ENCODE data around the gene PDCD11.

The PDCD11 gene

DNA sequence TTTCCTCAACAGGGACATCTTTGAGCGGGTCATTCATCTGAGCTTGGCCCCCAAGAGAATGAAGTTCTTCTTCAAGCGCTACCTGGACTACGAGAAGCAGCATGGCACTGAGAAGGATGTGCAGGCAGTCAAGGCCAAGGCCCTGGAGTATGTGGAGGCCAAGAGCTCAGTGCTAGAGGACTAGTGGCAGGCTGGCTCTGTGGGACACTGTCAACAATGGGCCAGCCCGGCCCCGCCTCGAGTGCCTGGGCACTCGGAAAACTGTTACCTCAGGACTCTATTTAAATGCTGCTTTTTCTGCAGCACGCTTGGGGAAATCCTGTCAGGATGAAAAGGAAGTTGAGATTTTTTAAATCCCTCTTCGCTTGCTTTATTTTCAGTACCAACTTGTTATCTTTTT lies 48.9 kb downstream of the PDCD11 start:
- no peak for DNase-seq (ENCODE audit: low read depth)
- TF ChIP-seq, protein P1, sequence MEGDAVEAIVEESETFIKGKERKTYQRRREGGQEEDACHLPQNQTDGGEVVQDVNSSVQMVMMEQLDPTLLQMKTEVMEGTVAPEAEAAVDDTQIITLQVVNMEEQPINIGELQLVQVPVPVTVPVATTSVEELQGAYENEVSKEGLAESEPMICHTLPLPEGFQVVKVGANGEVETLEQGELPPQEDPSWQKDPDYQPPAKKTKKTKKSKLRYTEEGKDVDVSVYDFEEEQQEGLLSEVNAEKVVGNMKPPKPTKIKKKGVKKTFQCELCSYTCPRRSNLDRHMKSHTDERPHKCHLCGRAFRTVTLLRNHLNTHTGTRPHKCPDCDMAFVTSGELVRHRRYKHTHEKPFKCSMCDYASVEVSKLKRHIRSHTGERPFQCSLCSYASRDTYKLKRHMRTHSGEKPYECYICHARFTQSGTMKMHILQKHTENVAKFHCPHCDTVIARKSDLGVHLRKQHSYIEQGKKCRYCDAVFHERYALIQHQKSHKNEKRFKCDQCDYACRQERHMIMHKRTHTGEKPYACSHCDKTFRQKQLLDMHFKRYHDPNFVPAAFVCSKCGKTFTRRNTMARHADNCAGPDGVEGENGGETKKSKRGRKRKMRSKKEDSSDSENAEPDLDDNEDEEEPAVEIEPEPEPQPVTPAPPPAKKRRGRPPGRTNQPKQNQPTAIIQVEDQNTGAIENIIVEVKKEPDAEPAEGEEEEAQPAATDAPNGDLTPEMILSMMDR (conservative IDR thresholded peaks at IDR 0.05; ENCODE audit: low read depth, low read length), result no peak

DNA sequence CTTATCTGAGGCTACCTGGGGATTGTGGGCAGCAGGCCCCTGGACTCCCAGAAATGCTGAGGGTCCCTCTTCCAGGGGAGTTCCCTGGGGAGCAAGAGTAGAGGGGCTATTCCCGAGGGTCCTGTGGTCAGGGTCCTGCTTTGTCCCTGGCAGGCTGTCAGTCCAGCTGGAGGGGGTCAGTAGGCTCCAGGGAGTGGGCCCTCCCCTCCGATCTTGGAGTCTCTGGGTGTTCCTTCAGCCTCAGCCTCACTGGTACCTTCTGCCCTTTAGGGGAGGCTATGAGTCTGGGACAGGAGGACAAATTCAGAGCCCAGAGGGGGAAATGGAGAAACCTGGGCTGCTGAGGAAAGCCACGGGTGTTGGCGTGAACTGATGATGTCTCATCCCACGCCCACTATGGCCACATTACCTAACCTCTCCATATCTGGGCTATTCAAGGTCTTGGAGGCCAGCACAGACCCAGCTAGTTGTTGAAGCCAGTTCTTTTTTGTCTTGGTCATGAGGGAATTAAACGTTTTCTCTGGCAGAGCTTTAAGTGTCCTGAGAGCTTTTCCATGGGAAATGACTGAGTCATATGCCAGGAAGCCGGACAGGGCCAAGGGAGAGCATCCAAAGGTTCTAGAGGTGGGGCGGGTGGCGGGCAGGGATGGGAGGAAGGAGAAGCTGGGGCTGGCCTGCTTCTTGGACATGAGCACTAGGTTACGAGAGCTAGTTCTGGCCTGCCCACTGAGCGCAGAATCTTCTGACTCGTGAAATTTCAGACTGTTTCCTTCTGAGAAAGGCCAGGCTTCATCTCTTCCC lies 49.5 kb downstream of the PDCD11 start:
- TF ChIP-seq, protein P1 (conservative IDR thresholded peaks at IDR 0.05; ENCODE audit: low read depth, low read length), result no peak
- no peak for DNase-seq (ENCODE audit: low read depth)
- no peak overlapping the region for H3K4me3 ChIP-seq (ENCODE audit: low read length)

More for the DNA sequence above, 48.9 kb downstream of the PDCD11 start:
- no peak overlapping the region for H3K4me3 ChIP-seq (ENCODE audit: low read length)

DNA sequence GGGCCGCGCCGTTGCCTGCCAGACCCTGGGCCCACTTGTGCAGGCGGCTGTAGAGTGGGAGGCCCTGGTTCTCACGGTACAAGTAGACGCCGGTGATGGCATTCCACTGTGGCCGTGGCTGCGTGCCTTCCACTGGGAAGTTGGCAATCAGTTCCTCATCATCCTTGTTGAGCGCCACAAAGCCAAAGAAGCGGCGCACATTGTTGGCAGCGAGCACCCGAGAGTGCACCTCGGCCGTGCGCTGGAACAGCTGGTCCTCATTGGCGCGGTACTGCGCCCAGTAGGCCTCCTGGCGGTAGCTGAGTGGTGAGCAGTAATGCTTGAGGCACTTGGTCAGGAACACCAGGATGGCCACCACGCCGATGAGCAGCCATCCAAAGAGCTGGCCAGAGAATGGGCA lies 50.8 kb downstream of the PDCD11 start:
- no peak overlapping the region for H3K4me3 ChIP-seq (ENCODE audit: low read length)
- DNase-seq (ENCODE audit: low read depth), result no peak
- TF ChIP-seq, protein P1 (conservative IDR thresholded peaks at IDR 0.05; ENCODE audit: low read depth, low read length), result no peak

DNA sequence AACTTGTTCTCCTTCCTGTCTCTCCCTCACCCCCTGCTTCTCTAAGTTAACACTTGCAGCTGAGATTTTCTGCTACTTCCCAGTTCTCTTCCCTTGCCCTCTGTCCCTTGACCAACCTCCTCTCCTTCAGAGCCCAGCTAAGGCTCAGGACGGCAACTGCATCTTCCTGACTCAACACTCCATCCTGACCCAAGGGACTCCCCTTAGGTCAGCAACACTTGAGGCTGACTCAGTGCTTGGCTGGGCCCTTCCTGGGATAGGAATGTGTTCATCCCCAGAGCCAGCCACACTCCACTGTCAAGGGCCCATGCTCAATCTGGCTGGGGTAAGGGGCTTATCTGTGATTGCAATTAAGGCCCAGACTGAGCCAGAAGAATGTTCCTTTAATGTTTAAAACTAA lies 52.3 kb downstream of the PDCD11 start:
- TF ChIP-seq, protein P1 (conservative IDR thresholded peaks at IDR 0.05; ENCODE audit: low read depth, low read length), result no peak
- no peak overlapping the region for H3K4me3 ChIP-seq (ENCODE audit: low read length)
- no peak for DNase-seq (ENCODE audit: low read depth)

DNA sequence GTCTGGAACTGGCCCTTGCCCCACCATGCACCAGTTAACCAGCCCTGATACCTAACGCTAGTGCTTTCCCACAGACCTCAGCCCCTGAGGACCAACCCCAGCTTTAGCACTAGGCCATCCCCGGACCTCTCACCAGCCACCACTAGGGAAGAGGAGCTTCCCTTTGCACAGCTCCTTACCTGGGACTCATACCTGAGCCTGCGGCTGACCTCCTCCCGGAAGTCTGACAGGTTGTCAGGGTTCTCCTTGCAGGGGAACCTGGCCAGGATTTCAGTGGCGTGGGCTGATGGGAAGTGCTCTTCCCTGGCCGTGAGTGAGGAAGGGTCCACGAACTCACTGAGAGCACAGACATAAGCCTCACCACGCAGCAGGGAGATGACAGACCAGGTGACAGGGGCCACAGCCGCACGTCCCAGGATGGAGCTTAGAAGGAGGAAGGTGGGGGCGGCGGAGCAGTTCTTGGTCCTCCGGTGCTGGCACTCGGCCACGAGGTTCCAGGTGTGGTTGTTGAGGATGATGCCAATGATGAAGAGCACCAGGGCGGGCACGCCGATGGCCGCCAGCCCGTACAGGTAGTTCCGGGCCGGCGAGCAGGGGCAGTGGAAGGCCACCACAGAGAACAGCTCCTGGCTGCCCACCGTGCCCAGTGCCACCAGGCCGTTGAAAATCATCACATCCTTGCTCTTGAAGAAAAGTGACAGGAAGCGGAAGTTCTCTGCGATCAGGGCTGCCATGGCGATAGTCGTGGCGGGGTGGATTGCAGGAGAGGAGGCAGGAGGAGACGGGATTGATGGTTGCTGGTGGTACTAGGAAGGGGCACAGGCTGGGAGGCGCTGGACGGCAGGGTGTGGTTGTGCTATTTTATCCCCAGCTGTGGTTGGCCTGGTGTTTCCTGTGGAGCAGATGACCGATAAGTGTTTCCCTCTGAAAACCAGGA lies 53.0 kb downstream of the PDCD11 start:
- DNase-seq (ENCODE audit: low read depth), result no peak
- H3K4me3 ChIP-seq (ENCODE audit: low read length), result no peak overlapping the region

DNA sequence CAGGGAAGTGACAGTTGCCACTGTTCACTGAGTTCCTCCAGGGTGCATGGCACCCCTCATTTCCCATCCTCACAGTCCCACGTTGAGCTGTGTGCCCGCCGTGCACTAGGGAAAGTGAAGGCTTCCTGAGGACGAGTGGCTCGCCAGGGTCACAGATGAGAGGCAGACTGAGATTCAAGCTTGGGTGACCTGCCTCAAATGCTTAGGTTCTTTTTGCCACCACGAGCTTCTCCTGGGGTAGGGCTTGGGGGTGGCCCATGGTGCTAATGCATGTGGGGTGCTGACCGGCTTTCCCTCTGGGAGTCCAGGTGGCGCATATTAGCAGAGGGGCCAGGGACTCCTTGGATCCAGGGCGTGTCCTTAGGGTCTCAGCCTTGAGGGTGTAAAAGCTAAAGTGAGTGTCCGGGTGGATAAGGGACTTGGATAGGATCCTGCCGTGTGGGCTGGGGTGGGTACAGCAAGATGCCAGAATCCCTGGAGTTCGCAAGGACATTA lies 53.8 kb downstream of the PDCD11 start:
- H3K4me3 ChIP-seq (ENCODE audit: low read length), result no peak overlapping the region
- TF ChIP-seq, protein P1 (conservative IDR thresholded peaks at IDR 0.05; ENCODE audit: low read depth, low read length), result no peak
- DNase-seq (ENCODE audit: low read depth), result no peak

More for the DNA sequence above, 53.0 kb downstream of the PDCD11 start:
- TF ChIP-seq, protein P1 (conservative IDR thresholded peaks at IDR 0.05; ENCODE audit: low read depth, low read length), result no peak
